A673 (cell line): Measurements from ENCODE around the gene NMNAT3. TPM values are rescaled to one million over a fixed set of nuclear protein-coding genes. Genes with fewer than 3 reads are reported as not detected.

Experiments
- BruUV-seq: library from RNA; stranded (reverse); fragments of 400-500 nt; replicated peaks from 2 replicates; lab custom pipeline; 2021; lab: Mats Ljungman, UMichigan
- CTCF ChIA-PET: fragments of 300-600 bp; sonication (Branson Sonifier 250); formaldehyde crosslinking; loops from one replicate; lab custom pipeline; 2022; ENCODE audit warnings: antibody characterized with exemption; lab: Charles Lee
- POLR2A ChIA-PET: fragments of 300-600 bp; sonication (Branson Sonifier 250); formaldehyde crosslinking; loops from one replicate; lab custom pipeline; 2022; ENCODE audit warnings: antibody characterized with exemption; ENCODE audit not compliant: low non-redundant PET; lab: Charles Lee
- DNase-seq: peaks from one replicate; pipeline ENCODE4 v3.0.0-alpha.2; 2015; ENCODE audit warnings: low spot score
- H3K27ac ChIP-seq: fragments of 200-600 bp; sonication (generic); 2 replicates; pipeline ENCODE4 v1.5.1; 2016; ENCODE audit warnings: mixed run types, low read depth, mild to moderate bottlenecking, mixed read lengths, antibody characterized with exemption, low read length; ENCODE audit not compliant: poor library complexity, severe bottlenecking
- H3K27me3 ChIP-seq: fragments of 200-600 bp; sonication (generic); replicated peaks from 2 replicates; pipeline ENCODE4 v1.6.1; 2017; ENCODE audit warnings: mixed run types, low read depth, mild to moderate bottlenecking, mixed read lengths, antibody characterized with exemption, low read length; ENCODE audit not compliant: insufficient read depth, poor library complexity
- H3K36me3 ChIP-seq: fragments of 200-600 bp; sonication (generic); 2 replicates; pipeline ENCODE4 v1.6.1; 2016; ENCODE audit warnings: mixed run types, mild to moderate bottlenecking, mixed read lengths, antibody characterized with exemption, low read length; ENCODE audit not compliant: insufficient read depth, poor library complexity, severe bottlenecking
- H3K4me1 ChIP-seq: fragments of 200-600 bp; sonication (generic); 2 replicates; pipeline ENCODE4 v1.6.1; 2017; ENCODE audit warnings: mixed run types, mild to moderate bottlenecking, mixed read lengths, antibody characterized with exemption, low read length; ENCODE audit not compliant: insufficient read depth, poor library complexity, severe bottlenecking
- H3K4me3 ChIP-seq: fragments of 200-600 bp; sonication (generic); 2 replicates; pipeline ENCODE4 v1.5.1; 2016; ENCODE audit warnings: low read depth, mixed run types, mild to moderate bottlenecking, mixed read lengths, low read length; ENCODE audit not compliant: poor library complexity, severe bottlenecking
- H3K9me3 ChIP-seq: fragments of 200-600 bp; sonication (generic); 2 replicates; pipeline ENCODE4 v1.6.1; 2016; ENCODE audit warnings: mixed run types, low read depth, mild to moderate bottlenecking, mixed read lengths, antibody characterized with exemption, low read length; ENCODE audit not compliant: poor library complexity, severe bottlenecking
- EZH2 ChIP-seq: fragments of 200-600 bp; sonication (generic); IDR thresholded peaks from 2 replicates; pipeline ENCODE4 v1.6.1; 2017; ENCODE audit warnings: borderline replicate concordance, low read depth, mild to moderate bottlenecking, mixed read lengths, antibody characterized with exemption, low read length; ENCODE audit not compliant: poor library complexity, severe bottlenecking
- intact Hi-C: fragments of 100-400 bp; cut with micrococcal nuclease; formaldehyde crosslinking; loops from one replicate; pipeline ENCODE4 v1.10.0; 2022; ENCODE audit not compliant: unreplicated experiment
- total RNA-seq: library from RNA; stranded (reverse); gene quantifications from 2 replicates; pipeline ENCODE4 v1.2.3, GENCODE V29; 2021
- TF ChIP-seq, protein P1 (sequence below): fragments of 300-800, 200-600 bp; sonication (generic); conservative IDR thresholded peaks from 2 replicates; pipeline ENCODE4 v1.5.1; 2017; ENCODE audit warnings: low read depth, mild to moderate bottlenecking, antibody characterized with exemption, low read length, moderate library complexity, mixed read lengths

NMNAT3 gene
- total RNA-seq, 1 experiment from 2014 or later = 1.9 TPM

DNA sequence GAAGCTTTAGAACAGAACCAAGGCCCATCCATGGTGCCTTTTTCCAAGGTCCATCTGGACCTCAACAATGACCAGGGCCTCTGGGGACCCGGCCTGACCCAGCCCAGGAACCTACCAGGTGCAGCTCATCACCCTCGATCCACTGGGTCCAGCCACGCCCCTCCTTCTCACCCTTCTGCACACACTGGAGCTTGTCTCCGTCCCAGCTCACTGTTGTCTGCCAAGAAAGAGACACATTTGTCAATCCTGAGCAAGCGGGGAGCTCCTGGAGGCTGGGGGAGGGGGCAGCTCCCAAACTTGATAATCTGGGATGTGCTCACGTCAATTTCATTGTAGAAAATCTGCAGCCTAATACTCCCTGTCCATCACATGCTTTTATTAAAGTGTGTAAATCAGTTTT lies 159.5 kb downstream of the NMNAT3 start:
- no TSS peak for BruUV-seq
- POLR2A ChIA-PET = no interaction called here

DNA sequence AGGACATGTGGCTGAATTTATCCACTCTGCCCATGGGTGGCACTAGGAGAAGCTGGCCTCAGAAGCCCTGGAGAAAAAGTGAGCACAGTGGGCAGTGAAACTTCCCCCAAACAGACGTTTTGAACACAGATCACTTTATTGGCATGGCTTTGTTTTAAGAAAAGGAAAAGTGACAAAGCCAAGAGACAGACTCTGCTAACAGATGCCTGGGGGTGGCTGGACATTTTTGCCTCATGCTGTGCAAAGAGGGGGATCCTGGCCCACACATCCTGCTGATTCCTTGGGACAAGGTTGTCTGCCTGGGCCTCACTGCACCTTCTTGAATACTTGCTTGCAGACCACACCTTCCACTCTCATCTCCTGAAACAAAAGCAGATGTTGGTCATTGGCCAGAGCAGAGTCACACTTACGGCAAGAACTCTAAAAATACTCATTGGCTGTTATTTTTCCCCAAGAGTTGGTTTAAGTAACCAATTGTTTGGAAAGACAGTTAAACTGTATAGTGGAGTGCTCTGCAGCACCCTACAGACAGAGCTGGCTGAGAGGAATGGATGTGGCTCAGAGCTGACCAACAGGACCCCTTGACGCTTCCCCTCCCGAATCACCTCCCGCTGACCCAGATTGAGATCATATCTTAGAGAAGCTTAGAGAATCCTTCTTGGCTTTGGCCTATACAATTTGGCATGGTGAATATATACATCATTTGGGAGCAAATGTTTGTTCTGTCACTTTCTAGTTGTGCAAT lies 160.3 kb downstream of the NMNAT3 start:
- no peaks in the 10 kb centered on the region for H3K27me3 ChIP-seq
- CTCF ChIA-PET = no interaction called here
- no peak overlapping the region for H3K4me3 ChIP-seq
- BruUV-seq = no TSS peak
- no peaks in the 10 kb centered on the region for H3K4me1 ChIP-seq
- H3K36me3 ChIP-seq = no peaks in the 10 kb centered on the region
- no peak overlapping the region for H3K27ac ChIP-seq
- DNase-seq = no peak
- no peaks in the 10 kb centered on the region for H3K9me3 ChIP-seq
- intact Hi-C loops = no loop called here
- POLR2A ChIA-PET = no interaction called here
- TF ChIP-seq, protein P1, sequence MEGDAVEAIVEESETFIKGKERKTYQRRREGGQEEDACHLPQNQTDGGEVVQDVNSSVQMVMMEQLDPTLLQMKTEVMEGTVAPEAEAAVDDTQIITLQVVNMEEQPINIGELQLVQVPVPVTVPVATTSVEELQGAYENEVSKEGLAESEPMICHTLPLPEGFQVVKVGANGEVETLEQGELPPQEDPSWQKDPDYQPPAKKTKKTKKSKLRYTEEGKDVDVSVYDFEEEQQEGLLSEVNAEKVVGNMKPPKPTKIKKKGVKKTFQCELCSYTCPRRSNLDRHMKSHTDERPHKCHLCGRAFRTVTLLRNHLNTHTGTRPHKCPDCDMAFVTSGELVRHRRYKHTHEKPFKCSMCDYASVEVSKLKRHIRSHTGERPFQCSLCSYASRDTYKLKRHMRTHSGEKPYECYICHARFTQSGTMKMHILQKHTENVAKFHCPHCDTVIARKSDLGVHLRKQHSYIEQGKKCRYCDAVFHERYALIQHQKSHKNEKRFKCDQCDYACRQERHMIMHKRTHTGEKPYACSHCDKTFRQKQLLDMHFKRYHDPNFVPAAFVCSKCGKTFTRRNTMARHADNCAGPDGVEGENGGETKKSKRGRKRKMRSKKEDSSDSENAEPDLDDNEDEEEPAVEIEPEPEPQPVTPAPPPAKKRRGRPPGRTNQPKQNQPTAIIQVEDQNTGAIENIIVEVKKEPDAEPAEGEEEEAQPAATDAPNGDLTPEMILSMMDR = no peak
- no peak for TF ChIP-seq EZH2

More for the DNA sequence above, 159.5 kb downstream of the NMNAT3 start:
- no peak overlapping the region for H3K27ac ChIP-seq
- H3K4me3 ChIP-seq = no peak overlapping the region
- H3K4me1 ChIP-seq = no peaks in the 10 kb centered on the region
- H3K27me3 ChIP-seq = no peaks in the 10 kb centered on the region
- CTCF ChIA-PET = no interaction called here
- no peaks in the 10 kb centered on the region for H3K36me3 ChIP-seq
- no peak for DNase-seq
- intact Hi-C loops = no loop called here
- TF ChIP-seq, protein P1 = no peak
- no peak for TF ChIP-seq EZH2
- H3K9me3 ChIP-seq = no peaks in the 10 kb centered on the region

DNA sequence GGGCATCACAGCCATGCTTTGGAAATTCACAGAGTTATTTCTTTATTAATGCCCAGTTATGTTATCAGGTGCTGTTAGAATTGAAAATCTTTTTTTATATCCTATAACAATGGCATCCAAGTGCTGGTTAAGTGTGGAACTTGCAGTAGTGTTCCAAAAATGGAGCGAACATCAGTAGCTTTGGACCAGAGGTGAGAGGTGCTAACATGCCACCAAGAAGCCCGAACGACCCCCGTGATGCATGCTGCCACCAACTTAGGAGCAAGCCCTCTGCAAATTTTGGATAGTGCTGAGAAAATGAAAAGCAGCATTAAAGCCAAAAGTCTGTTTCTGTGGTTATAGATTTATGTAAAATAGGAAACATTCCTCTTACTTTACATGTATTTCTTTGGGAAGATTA lies 163.0 kb downstream of the NMNAT3 start:
- TF ChIP-seq, protein P1 = no peak
- no peak for TF ChIP-seq EZH2
- no peak overlapping the region for H3K4me3 ChIP-seq
- CTCF ChIA-PET = no interaction called here
- intact Hi-C loops = no loop called here
- no peaks in the 10 kb centered on the region for H3K4me1 ChIP-seq
- no peak for DNase-seq
- H3K27me3 ChIP-seq = no peaks in the 10 kb centered on the region
- BruUV-seq = no TSS peak
- H3K27ac ChIP-seq = no peak overlapping the region
- POLR2A ChIA-PET = no interaction called here
- H3K36me3 ChIP-seq = no peaks in the 10 kb centered on the region
- H3K9me3 ChIP-seq = no peaks in the 10 kb centered on the region

Other genes starting within 250 kb of the NMNAT3 start
- gene RBP2, start 201.5 kb downstream of the NMNAT3 start, total RNA-seq = not detected in 2 replicates
- 45.4 and 49.9 TPM in 2 replicates for gene RBP1, start 138.2 kb downstream of the NMNAT3 start, total RNA-seq